ENCODE measurements around the gene HHATL.

HHATL gene

DNA sequence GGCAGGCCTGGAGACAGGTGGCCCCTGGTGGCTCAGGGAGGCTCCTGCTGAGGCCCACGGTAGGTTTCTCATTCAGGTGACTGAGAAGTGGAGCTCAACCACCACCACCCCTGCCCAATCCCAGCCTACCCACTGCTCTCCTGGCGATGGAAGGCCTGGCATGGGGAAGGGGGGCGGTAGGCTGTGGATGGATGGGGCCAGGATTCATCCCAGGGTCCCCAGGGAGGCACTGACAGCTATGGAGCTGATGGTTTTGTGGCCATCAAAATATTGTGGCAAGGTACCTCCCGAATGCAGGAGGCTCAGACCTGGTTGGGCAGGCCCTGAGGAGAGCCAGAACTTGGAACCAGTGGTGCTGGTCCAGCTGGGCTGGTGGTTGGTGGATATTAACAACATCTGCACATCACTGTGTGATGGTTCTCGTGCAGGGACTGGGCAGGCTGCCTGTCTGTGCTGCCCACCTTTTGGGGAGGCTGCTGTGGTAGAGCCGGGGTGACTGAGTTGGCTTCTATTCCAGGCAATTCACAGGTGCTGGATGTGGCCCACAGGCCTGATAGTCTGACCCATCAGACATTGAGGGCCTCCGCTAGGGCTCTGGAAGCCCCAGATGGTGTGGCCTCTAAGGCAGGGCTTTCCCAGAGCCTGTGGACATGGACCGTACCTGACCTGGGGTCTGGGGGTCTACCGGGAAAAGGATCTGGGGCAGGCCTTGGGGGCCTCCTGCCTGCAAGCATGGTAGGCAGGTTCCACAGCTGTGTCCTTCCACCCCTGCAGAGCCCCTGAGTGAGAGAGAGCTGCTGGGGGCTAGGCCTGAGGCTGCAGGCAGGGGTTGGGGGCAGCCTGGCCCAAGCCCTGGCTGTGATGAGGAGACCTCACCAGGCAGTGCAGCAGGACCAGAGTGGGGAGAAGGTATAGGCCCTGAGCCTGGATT lies 45.7 kb downstream of the HHATL start:
- no peak for DNase-seq (ENCODE audit: low read depth)
- H3K4me3 ChIP-seq (ENCODE audit: low read length): no peak overlapping the region
- TF ChIP-seq, protein P1, sequence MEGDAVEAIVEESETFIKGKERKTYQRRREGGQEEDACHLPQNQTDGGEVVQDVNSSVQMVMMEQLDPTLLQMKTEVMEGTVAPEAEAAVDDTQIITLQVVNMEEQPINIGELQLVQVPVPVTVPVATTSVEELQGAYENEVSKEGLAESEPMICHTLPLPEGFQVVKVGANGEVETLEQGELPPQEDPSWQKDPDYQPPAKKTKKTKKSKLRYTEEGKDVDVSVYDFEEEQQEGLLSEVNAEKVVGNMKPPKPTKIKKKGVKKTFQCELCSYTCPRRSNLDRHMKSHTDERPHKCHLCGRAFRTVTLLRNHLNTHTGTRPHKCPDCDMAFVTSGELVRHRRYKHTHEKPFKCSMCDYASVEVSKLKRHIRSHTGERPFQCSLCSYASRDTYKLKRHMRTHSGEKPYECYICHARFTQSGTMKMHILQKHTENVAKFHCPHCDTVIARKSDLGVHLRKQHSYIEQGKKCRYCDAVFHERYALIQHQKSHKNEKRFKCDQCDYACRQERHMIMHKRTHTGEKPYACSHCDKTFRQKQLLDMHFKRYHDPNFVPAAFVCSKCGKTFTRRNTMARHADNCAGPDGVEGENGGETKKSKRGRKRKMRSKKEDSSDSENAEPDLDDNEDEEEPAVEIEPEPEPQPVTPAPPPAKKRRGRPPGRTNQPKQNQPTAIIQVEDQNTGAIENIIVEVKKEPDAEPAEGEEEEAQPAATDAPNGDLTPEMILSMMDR (conservative IDR thresholded peaks at IDR 0.05; ENCODE audit: low read depth, low read length): no peak

DNA sequence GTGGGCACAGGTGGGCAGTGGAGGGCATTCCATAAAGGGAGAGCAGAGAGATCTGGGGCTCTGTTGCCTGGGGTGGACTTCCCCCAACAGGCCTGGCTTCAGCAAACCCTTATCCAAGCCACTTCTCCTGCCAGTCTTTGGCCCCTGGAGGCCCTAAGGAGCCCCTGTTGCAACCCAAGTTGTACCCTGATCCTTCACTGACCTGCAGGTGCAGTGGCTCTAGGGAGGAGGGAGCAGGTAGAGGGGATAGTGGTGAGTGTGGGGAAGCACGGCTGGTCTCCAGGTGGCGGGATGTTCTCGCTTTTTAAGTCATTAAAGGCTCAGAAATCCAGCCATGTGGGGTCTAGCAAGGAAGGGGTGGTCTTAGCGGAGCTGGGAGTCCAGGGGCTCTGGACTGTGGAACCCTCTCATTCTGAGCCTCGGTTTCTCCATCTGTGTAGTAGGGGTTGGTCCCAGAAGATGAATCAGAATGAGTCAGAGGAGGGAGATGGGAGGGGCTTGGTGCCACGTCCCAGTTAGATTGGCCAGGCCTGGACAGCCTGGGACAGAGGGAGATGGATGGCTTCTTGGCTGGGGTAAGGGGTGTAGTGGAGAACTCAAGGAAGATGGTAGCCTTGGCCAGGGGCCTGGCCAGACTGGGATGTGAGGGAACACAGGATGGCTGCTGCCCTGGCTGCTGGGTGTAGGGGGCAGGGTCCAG lies 46.5 kb downstream of the HHATL start:
- H3K4me3 ChIP-seq (ENCODE audit: low read length): no peak overlapping the region
- TF ChIP-seq, protein P1 (conservative IDR thresholded peaks at IDR 0.05; ENCODE audit: low read depth, low read length): no peak
- no peak for DNase-seq (ENCODE audit: low read depth)

DNA sequence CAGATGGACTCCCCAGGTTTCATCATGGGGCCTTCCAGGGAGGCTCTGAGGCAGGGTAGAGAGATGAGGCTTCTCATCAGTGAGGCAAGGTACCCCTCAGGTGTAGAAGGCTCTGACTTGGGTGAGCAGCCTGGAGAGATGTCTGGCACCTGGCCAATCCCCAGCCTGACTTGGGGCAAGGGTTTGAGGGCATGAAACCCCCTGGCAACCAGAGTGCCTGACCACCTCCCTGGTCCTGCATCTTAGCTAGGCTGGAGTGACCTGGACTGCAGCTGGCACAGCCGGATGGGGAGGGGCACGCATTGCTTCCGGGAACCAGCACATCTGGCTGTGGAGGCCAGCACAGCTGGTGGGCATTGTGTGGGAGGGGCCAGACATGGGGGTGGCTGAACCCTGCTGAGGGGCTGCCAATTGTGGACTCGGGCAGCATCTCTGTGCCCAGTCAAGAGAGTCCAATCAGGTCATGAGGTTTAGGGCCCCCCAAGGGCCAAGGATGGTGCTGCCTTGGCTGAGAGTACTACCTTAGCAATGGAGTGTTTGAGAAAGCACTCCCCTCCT lies 47.2 kb downstream of the HHATL start:
- DNase-seq (ENCODE audit: low read depth): no peak
- TF ChIP-seq, protein P1 (conservative IDR thresholded peaks at IDR 0.05; ENCODE audit: low read depth, low read length): no peak
- H3K4me3 ChIP-seq (ENCODE audit: low read length): peak overlapping the region; percentile 62

DNA sequence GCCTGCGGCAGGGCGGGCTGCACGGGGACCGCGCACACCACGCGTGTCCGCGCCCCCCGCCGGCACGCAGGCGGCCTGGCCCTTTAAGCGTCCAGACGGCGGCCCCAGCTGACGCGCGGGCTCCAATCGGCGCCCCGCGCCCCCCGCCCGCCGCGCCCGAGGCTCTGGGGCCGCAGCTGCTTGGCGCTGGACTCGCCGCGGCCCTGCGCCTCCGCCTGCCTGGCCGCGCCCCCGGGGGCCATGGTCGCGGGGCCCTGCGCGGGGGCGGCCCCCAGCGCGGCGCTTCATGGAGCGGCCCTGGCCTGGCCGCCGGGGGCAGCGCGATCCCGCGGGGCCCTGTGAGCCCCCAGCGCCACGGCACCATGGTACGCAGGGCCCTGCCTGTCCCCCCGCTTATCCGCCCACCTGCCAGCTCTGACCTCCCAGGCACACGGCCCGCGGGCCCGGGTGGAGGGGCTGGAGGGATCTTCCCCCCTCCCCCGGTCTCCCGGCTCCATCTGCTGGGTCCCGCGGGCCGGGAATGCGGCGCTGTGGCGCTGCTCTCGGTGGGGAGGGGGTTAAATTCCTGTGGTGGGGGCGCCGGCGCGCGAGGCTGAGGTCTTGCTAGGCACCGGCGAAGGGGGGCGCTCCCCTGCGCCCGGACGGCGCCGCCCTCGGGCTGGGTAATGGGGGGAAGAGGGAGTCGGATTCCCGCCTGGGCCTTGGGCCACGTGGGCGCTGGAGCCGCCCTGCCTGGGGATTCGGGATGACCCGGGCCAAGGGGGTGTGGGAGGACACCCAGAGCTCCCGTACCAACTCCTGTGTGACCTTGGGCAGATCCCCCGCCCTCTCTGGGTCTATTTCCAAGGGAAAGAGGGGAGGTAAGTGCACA lies 48.0 kb downstream of the HHATL start:
- H3K4me3 ChIP-seq (ENCODE audit: low read length): peak overlapping the region; percentile 73
- TF ChIP-seq, protein P1 (conservative IDR thresholded peaks at IDR 0.05; ENCODE audit: low read depth, low read length): peak; percentile 23
- no peak for DNase-seq (ENCODE audit: low read depth)

DNA sequence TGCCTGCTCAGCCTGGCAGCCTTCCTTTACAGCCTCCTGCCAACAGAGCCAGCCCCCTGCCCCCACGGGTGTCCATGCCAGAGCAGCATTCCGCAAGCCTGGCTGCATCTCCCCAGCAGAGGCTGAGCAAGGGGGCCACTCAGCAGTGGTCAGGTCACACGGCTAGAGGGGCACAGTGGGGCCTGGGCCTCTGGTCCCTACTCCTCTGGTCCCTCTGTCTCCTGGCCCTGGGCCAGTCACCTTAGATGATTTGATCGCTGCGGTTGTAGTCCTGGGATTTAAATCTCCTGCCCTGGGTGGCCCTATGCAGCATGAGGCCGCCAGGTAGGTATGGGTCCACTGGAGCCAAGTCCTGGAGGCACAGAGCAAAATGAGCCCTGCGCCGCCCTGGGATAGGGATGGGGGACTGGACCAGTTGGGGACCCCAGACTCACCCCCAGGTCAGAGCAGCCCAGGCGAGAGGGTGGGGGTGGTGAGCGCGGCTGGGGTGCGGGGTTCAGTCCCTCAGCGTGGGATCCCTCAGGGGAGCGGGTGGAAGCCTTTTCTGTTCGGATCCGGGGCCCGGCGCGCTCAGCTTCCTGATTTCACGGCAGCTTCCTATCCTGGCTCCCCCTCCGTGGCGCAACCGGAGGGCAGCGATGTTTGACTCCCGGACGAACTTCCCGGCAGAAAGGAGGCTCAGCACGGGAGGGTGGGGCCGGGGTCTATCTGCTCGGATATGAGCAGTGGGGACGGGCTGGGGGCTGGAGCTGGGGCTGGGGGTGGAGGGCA lies 48.9 kb downstream of the HHATL start, which contains the start of gene ZBTB47:
TSS of gene ZBTB47 (plus strand) at position 138 of the 771 bp plus-strand sequence. CDS start 4,659 bp downstream, outside the sequence.
- no peak for DNase-seq (ENCODE audit: low read depth)
- H3K4me3 ChIP-seq (ENCODE audit: low read length): peak within 1 kb of the TSS; percentile 73
- TF ChIP-seq, protein P1 (conservative IDR thresholded peaks at IDR 0.05; ENCODE audit: low read depth, low read length): no peak

DNA sequence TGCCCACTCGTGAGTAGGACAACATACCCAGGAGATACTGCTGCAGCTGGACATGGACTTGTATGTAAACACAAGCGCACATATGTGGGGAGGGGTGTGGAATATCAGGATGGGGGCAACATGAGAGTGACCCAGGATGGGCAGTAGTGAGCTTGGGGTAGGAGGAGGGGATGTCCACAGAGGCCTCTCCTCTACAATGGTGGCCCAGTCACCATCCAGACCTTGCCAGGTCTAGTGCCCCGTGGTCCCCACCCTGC lies 49.4 kb downstream of the HHATL start:
- DNase-seq (ENCODE audit: low read depth): no peak
- H3K4me3 ChIP-seq (ENCODE audit: low read length): peak overlapping the region; percentile 73
- TF ChIP-seq, protein P1 (conservative IDR thresholded peaks at IDR 0.05; ENCODE audit: low read depth, low read length): no peak
